Astrocyte (in vitro differentiated cells and primary cell): ENCODE results near the gene SSBP3.

ENCODE experiments used
- EZH2 ChIP-seq: IDR thresholded peaks from 2 replicates; pipeline ENCODE4 v1.6.1; 2012; ENCODE audit warnings: mild to moderate bottlenecking, low read length, inconsistent platforms; ENCODE audit not compliant: insufficient read depth
- TF ChIP-seq, protein P1 (sequence below): IDR thresholded peaks from 2 replicates; pipeline ENCODE4 v1.5.1; 2011; ENCODE audit warnings: low read depth, mild to moderate bottlenecking, inconsistent platforms, low read length, moderate library complexity; ENCODE audit not compliant: insufficient read depth

DNA sequence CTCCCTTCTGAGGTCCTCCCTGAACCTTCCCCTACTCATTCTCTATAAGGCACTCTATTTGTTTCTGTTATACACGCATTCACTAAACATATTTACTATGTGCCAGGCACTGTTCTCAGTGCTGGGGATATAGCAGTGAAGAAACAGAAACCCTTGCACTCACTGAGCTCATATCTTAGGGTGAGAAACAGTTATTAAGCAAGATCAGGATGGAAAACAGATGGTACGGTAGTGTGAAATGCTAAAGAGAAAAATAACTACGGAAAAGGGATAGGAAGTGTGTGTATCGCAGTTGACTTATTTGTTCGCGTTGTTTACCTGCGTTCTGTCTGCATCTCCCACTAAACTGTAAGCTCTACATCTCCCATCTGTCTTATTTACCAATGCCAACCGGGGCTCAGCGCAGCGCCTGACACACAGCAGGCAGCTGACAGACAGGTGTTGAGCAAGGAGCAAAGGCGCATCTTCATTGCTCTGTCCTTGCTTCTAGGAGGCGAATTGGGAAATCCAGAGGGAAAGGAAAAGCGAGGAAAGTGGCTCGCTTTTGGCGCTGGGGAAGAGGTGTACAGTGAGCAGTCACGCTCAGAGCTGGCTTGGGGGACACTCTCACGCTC is 206.9 kb downstream of the SSBP3 start:
- TF ChIP-seq, protein P1, sequence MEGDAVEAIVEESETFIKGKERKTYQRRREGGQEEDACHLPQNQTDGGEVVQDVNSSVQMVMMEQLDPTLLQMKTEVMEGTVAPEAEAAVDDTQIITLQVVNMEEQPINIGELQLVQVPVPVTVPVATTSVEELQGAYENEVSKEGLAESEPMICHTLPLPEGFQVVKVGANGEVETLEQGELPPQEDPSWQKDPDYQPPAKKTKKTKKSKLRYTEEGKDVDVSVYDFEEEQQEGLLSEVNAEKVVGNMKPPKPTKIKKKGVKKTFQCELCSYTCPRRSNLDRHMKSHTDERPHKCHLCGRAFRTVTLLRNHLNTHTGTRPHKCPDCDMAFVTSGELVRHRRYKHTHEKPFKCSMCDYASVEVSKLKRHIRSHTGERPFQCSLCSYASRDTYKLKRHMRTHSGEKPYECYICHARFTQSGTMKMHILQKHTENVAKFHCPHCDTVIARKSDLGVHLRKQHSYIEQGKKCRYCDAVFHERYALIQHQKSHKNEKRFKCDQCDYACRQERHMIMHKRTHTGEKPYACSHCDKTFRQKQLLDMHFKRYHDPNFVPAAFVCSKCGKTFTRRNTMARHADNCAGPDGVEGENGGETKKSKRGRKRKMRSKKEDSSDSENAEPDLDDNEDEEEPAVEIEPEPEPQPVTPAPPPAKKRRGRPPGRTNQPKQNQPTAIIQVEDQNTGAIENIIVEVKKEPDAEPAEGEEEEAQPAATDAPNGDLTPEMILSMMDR, result no peak
- TF ChIP-seq EZH2, result no peak
